HepG2 (cell line): ENCODE measurements around the gene NPPB. TPM values are rescaled to one million over a fixed set of nuclear protein-coding genes. Genes with fewer than 3 reads are reported as not detected.

ENCODE experiments used
- ATF4 ChIP-seq, 2 experiments: fragments of 450-650 bp in 1 of 2; sonication (generic) in 1 of 2; formaldehyde crosslinking; IDR thresholded peaks; 2 replicates each; pipeline versions ENCODE4 v1.5.0 to v1.8.0; 2020 to 2022; ENCODE audit warnings: mild to moderate bottlenecking in 1 of 2, missing genetic modification reagents in 1 of 2
- ETV6 ChIP-seq: sonication (generic); formaldehyde crosslinking; conservative IDR thresholded peaks from 2 replicates; pipeline ENCODE4 v1.4.0; 2020; ENCODE audit warnings: missing genetic modification reagents
- FOXJ3 ChIP-seq: sonication (generic); formaldehyde crosslinking; IDR thresholded peaks from 2 replicates; pipeline ENCODE4 v1.4.0; 2020; ENCODE audit warnings: missing genetic modification reagents, mild to moderate bottlenecking, borderline replicate concordance
- HNRNPUL1 ChIP-seq: fragments of 200-400 bp; formaldehyde crosslinking; IDR thresholded peaks from 2 replicates; pipeline ENCODE4 v1.6.1; 2017; ENCODE audit warnings: low read depth, mild to moderate bottlenecking, low read length, moderate library complexity
- HOXD1 ChIP-seq: sonication (generic); formaldehyde crosslinking; IDR thresholded peaks from 2 replicates; pipeline ENCODE4 v1.5.0; 2020; ENCODE audit warnings: missing genetic modification reagents
- JUNB ChIP-seq: sonication (generic); formaldehyde crosslinking; IDR thresholded peaks from 2 replicates; pipeline ENCODE4 v1.8.0; 2022; ENCODE audit warnings: missing genetic modification reagents, mild to moderate bottlenecking, borderline replicate concordance
- MIER3 ChIP-seq: IDR thresholded peaks from 2 replicates; pipeline ENCODE4 v1.6.1; 2016; ENCODE audit warnings: missing compliant biosample characterization, borderline replicate concordance
- PHF20 ChIP-seq: sonication (generic); formaldehyde crosslinking; IDR thresholded peaks from 2 replicates; pipeline ENCODE4 v1.5.0; 2020; ENCODE audit warnings: mild to moderate bottlenecking, missing genetic modification reagents
- PREB ChIP-seq: sonication (generic); formaldehyde crosslinking; IDR thresholded peaks from 2 replicates; pipeline ENCODE4 v1.4.0; 2020; ENCODE audit warnings: missing genetic modification reagents
- RORA ChIP-seq: sonication (generic); formaldehyde crosslinking; IDR thresholded peaks from 2 replicates; pipeline ENCODE4 v1.5.0; 2020; ENCODE audit warnings: mild to moderate bottlenecking, missing genetic modification reagents, moderate library complexity
- ZMAT5 ChIP-seq: sonication (generic); formaldehyde crosslinking; IDR thresholded peaks from 2 replicates; pipeline ENCODE4 v1.5.0; 2020; ENCODE audit warnings: mild to moderate bottlenecking, low read depth, missing genetic modification reagents, borderline replicate concordance
- ZMYM4 ChIP-seq: sonication (generic); formaldehyde crosslinking; IDR thresholded peaks from 2 replicates; pipeline ENCODE4 v1.8.1; 2023; ENCODE audit warnings: mild to moderate bottlenecking, missing genetic modification reagents
- ZNF225 ChIP-seq: sonication (generic); formaldehyde crosslinking; IDR thresholded peaks from 2 replicates; pipeline ENCODE4 v1.4.0; 2020; ENCODE audit warnings: mild to moderate bottlenecking, missing genetic modification reagents
- ZNF276 ChIP-seq: sonication (generic); formaldehyde crosslinking; IDR thresholded peaks from 2 replicates; pipeline ENCODE4 v1.4.0; 2020; ENCODE audit warnings: mild to moderate bottlenecking, low read depth, missing genetic modification reagents
- ZNF329 ChIP-seq: sonication (generic); formaldehyde crosslinking; IDR thresholded peaks from 2 replicates; pipeline ENCODE4 v1.9.0; 2021; ENCODE audit warnings: low read depth, mild to moderate bottlenecking, missing genetic modification reagents
- ZNF44 ChIP-seq: sonication (generic); formaldehyde crosslinking; IDR thresholded peaks from 2 replicates; pipeline ENCODE4 v1.5.1; 2020; ENCODE audit warnings: mild to moderate bottlenecking, missing genetic modification reagents
- ZNF567 ChIP-seq: sonication (generic); formaldehyde crosslinking; IDR thresholded peaks from 2 replicates; pipeline ENCODE4 v1.8.1; 2023; ENCODE audit warnings: mild to moderate bottlenecking, missing genetic modification reagents, borderline replicate concordance
- ZNF605 ChIP-seq: sonication (generic); formaldehyde crosslinking; IDR thresholded peaks from 2 replicates; pipeline ENCODE4 v1.8.0; 2022; ENCODE audit warnings: mild to moderate bottlenecking, missing genetic modification reagents
- ZNF674 ChIP-seq: sonication (generic); formaldehyde crosslinking; IDR thresholded peaks from 2 replicates; pipeline ENCODE4 v1.5.0; 2020; ENCODE audit warnings: low read depth, mild to moderate bottlenecking, missing genetic modification reagents
- ZNF747 ChIP-seq: sonication (generic); formaldehyde crosslinking; IDR thresholded peaks from 2 replicates; pipeline ENCODE4 v1.8.1; 2023; ENCODE audit warnings: missing genetic modification reagents, mild to moderate bottlenecking, borderline replicate concordance
- ZNF782 ChIP-seq: sonication (generic); formaldehyde crosslinking; IDR thresholded peaks from 2 replicates; pipeline ENCODE4 v1.4.0; 2020; ENCODE audit warnings: missing genetic modification reagents, mild to moderate bottlenecking, borderline replicate concordance
- polyA plus RNA-seq, 8 experiments: library from polyadenylated mRNA; depleted of rRNA in 3 of 8; stranded (reverse) in 7 of 8; unstranded in 1 of 8; fragments of >200 nt; fragmentation: Illumina TruSeq in 4 of 8; extraction: Trizol in 4 of 8; gene quantifications; 2 replicates each; pipeline versions ENCODE4 v1.2.1 to v1.2.3, GENCODE V29; 2011 to 2016; ENCODE audit warnings: low read depth in 4 of 8, missing spikeins in 1 of 8, mixed read lengths in 1 of 8; ENCODE audit not compliant: insufficient read depth in 1 of 8
- total RNA-seq, 5 experiments: library from RNA; depleted of rRNA; stranded (reverse); fragments of >200 nt; fragmentation: Illumina TruSeq; extraction: Trizol; gene quantifications; 2 replicates each; pipeline ENCODE4 v1.2.3, GENCODE V29; 2016; ENCODE audit warnings: low read depth in 1 of 5
- TF ChIP-seq, protein P1 (sequence below): sonication (generic); formaldehyde crosslinking; IDR thresholded peaks from 2 replicates; pipeline ENCODE4 v1.8.0; 2023; ENCODE audit warnings: mild to moderate bottlenecking, missing genetic modification reagents
- TF ChIP-seq, protein P2 (sequence below): IDR thresholded peaks from 2 replicates; pipeline ENCODE4 v1.6.1; 2016; ENCODE audit warnings: low read depth, borderline replicate concordance

NPPB gene
- total and polyA plus RNA-seq, 2 of the 13 experiments (the other 11 are each of a cell fraction or from before 2014, with no cell fraction given): 1.9 TPM; not detected in 1

- TF ChIP-seq RORA (CRISPR knock-in tag): 0 out of 2 replicates have a peak, but pooled peaks have one; percentile 83
- no peak for TF ChIP-seq ZNF44 (CRISPR knock-in tag)
- TF ChIP-seq HNRNPUL1: no peak
- no peak for TF ChIP-seq ZNF674 (CRISPR knock-in tag)
- no peak for TF ChIP-seq ZMYM4 (CRISPR knock-in tag)
- peak; percentile 90; the same call in 1 of the 2 replicates for TF ChIP-seq MIER3 (CRISPR knock-in tag)
- no peak for TF ChIP-seq ZNF276
- peak; percentile 92 for TF ChIP-seq FOXJ3 (CRISPR knock-in tag)
- no peak for TF ChIP-seq ZNF225
- no peak for TF ChIP-seq ZNF567
- peak; percentile 91 for TF ChIP-seq HOXD1 (CRISPR knock-in tag)
- TF ChIP-seq ATF4 (CRISPR knock-in tag; IDR thresholded peaks at IDR 0.05): peak in 1 of 2 experiments; percentile 85; a peak in 2 of 4 replicates
- no peak for TF ChIP-seq ZNF329 (CRISPR knock-in tag)
- 0 out of 2 replicates have a peak, but pooled peaks have one; percentile 34 for TF ChIP-seq PHF20 (CRISPR knock-in tag)
- peak; percentile 20; the same call in 1 of the 2 replicates for TF ChIP-seq ZNF782 (CRISPR knock-in tag)
- TF ChIP-seq ETV6 (CRISPR knock-in tag): no peak
- TF ChIP-seq, protein P1, sequence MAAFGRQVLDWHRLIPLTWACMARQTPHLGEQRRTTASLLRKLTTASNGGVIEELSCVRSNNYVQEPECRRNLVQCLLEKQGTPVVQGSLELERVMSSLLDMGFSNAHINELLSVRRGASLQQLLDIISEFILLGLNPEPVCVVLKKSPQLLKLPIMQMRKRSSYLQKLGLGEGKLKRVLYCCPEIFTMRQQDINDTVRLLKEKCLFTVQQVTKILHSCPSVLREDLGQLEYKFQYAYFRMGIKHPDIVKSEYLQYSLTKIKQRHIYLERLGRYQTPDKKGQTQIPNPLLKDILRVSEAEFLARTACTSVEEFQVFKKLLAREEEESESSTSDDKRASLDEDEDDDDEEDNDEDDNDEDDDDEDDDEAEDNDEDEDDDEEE (CRISPR knock-in tag): 0 out of 2 replicates have a peak, but pooled peaks have one; percentile 7
- TF ChIP-seq PREB (CRISPR knock-in tag): 0 out of 2 replicates have a peak, but pooled peaks have one; percentile 34
- no peak for TF ChIP-seq ZMAT5 (CRISPR knock-in tag)
- 0 out of 2 replicates have a peak, but pooled peaks have one; percentile 25 for TF ChIP-seq JUNB (CRISPR knock-in tag)
- peak; percentile 19; the same call in 1 of the 2 replicates for TF ChIP-seq ZNF747 (CRISPR knock-in tag)
- peak; percentile 89 for TF ChIP-seq ZNF605 (CRISPR knock-in tag)
- TF ChIP-seq, protein P2, sequence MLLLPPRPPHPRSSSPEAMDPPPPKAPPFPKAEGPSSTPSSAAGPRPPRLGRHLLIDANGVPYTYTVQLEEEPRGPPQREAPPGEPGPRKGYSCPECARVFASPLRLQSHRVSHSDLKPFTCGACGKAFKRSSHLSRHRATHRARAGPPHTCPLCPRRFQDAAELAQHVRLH (CRISPR knock-in tag): no peak
Observed at GRCh38 chr1:11842154-11843041, 16.3 kb downstream of the NPPB start (continued).
